ENCODE results near the gene OSBPL6.

OSBPL6 gene

DNA sequence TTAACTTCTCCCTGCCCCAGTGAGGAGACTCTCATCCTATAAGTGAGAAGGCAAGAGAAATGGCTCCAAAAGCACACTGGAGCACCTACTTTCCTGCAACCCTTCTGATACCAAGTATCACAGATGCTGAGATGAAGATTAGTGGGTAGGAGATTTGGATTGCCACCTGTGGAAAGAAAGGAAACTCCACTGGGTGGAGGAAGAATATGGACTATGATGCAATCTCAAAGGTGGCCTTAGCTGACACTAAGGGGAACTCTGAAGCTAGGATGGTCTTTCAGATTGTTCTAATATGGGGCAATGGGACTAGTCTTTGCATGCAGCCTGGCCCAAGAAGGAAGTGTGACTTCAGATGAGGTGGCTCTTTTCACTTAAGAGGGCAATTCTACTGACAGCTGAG is 235.0 kb downstream of the OSBPL6 start:
- Histone ChIP-seq H4K20me1 (ENCODE audit: insufficient read depth) (no peaks in the 10 kb centered on the region), H3K4me1 (ENCODE audit: low read depth, poor library complexity, severe bottlenecking) (no peaks in the 10 kb centered on the region), H2AFZ (ENCODE audit: low read depth) (no peak overlapping the region), H3K9ac (no peak overlapping the region), H3K27me3 (ENCODE audit: insufficient read depth, low read depth) (no peaks in the 10 kb centered on the region), H3K4me3 (IDR thresholded peaks at IDR 0.05; ENCODE audit: insufficient read depth, low read depth, low read length) (no peak overlapping the region), H3K27ac (peak overlapping the region; percentile 8; the same call in 1 of the 2 replicates), H3K4me2 (no peak overlapping the region), H3K36me3 (ENCODE audit: insufficient read depth) (peaks cover 18% of the 10 kb centered on the region; the same call in 1 of the 2 replicates), H3K79me2 (ENCODE audit: insufficient read depth, low read depth) (peaks cover 15% of the 10 kb centered on the region)
- TF ChIP-seq, protein P1, sequence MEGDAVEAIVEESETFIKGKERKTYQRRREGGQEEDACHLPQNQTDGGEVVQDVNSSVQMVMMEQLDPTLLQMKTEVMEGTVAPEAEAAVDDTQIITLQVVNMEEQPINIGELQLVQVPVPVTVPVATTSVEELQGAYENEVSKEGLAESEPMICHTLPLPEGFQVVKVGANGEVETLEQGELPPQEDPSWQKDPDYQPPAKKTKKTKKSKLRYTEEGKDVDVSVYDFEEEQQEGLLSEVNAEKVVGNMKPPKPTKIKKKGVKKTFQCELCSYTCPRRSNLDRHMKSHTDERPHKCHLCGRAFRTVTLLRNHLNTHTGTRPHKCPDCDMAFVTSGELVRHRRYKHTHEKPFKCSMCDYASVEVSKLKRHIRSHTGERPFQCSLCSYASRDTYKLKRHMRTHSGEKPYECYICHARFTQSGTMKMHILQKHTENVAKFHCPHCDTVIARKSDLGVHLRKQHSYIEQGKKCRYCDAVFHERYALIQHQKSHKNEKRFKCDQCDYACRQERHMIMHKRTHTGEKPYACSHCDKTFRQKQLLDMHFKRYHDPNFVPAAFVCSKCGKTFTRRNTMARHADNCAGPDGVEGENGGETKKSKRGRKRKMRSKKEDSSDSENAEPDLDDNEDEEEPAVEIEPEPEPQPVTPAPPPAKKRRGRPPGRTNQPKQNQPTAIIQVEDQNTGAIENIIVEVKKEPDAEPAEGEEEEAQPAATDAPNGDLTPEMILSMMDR (conservative IDR thresholded peaks at IDR 0.05; ENCODE audit: low read depth, low read length): no peak

DNA sequence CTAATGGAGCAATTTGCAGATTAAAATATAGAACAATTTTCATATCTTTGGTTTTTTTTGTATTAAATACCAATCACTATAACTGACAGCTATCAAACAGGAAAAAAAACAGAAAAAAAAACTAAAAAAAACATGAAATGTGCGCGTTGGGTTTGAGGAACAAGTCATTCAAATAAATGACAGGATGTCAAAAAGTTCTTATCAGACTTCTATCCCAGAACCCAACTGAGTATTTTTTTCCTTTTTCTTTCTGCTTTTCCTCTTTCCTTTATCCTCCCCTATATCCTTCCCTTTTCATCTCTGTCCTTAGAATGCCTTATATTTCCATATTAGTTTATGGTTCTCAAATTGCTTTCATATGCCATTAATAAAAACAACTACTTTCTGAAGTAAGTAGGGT is 242.3 kb downstream of the OSBPL6 start:
- TF ChIP-seq, protein P1 (conservative IDR thresholded peaks at IDR 0.05; ENCODE audit: low read depth, low read length): no peak
- no peak overlapping the region for H3K27ac ChIP-seq
- H3K4me3 ChIP-seq (IDR thresholded peaks at IDR 0.05; ENCODE audit: insufficient read depth, low read depth, low read length): no peak overlapping the region
- H3K36me3 ChIP-seq (ENCODE audit: insufficient read depth): peaks cover under 1% of the 10 kb centered on the region; the same call in 1 of the 2 replicates
- H3K4me2 ChIP-seq: no peak overlapping the region
- H3K27me3 ChIP-seq (ENCODE audit: insufficient read depth, low read depth): no peaks in the 10 kb centered on the region
- no peaks in the 10 kb centered on the region for H4K20me1 ChIP-seq (ENCODE audit: insufficient read depth)
- H3K79me2 ChIP-seq (ENCODE audit: insufficient read depth, low read depth): no peaks in the 10 kb centered on the region
- H3K4me1 ChIP-seq (ENCODE audit: low read depth, poor library complexity, severe bottlenecking): no peaks in the 10 kb centered on the region
- H2AFZ ChIP-seq (ENCODE audit: low read depth): no peak overlapping the region
- no peak overlapping the region for H3K9ac ChIP-seq

DNA sequence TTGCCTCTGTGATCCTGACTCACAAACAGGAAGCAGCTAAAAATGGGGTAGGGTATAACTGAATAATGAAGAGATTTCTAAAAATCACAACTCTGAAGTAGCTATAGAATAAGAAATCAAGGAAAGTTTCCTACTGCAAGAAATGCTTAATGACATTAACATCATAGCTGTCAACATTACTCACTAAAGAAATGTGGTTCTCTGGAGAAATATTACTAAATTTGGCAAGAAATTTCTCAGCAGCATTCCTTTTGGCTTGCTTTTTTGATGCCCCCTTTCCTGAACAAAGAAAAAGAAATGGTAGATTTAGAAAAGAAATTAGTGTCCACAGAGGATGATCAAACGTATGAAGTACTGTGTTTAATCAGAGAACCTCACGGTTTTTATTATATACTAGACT is 247.1 kb downstream of the OSBPL6 start:
- no peak overlapping the region for H2AFZ ChIP-seq (ENCODE audit: low read depth)
- H3K4me2 ChIP-seq: no peak overlapping the region
- H3K9ac ChIP-seq: no peak overlapping the region
- H3K27ac ChIP-seq: no peak overlapping the region
- H4K20me1 ChIP-seq (ENCODE audit: insufficient read depth): no peaks in the 10 kb centered on the region
- no peaks in the 10 kb centered on the region for H3K4me1 ChIP-seq (ENCODE audit: low read depth, poor library complexity, severe bottlenecking)
- no peaks in the 10 kb centered on the region for H3K27me3 ChIP-seq (ENCODE audit: insufficient read depth, low read depth)
- H3K79me2 ChIP-seq (ENCODE audit: insufficient read depth, low read depth): no peaks in the 10 kb centered on the region
- TF ChIP-seq, protein P1 (conservative IDR thresholded peaks at IDR 0.05; ENCODE audit: low read depth, low read length): no peak
- H3K4me3 ChIP-seq (IDR thresholded peaks at IDR 0.05; ENCODE audit: insufficient read depth, low read depth, low read length): no peak overlapping the region
- peaks cover 16% of the 10 kb centered on the region; the same call in 1 of the 2 replicates for H3K36me3 ChIP-seq (ENCODE audit: insufficient read depth)

DNA sequence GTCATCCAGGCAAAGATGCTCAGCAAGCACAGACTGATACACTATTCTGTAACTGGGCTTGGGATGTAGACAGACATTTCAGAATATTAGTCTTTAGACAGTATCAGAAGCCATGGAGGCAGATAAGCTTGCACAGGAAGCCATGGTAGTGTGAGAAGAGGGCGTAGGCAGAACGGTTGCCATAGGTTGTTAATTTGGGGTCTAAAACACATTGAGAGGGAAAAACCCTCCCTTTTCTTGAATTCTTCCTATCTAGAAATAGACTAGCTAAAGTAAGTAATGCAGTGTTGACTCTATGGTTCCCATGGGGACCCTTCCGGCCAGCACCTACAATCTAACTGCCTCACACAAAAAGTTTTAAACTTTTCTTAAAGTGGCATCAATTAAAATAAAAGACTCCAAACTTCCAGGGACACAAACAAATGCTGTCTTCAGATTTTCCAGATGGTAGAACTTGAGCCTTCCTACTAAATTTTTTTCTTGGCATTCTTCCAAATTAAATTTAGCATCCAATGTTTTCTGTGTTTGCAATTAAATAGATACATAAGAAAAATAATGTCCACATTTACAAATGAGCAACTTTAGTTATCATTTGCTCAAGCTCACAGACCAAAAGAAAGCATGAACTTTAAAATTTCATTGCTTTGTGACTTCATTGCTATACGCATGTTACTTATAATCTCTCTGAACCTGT is 254.8 kb downstream of the OSBPL6 start:
- no peak overlapping the region for H3K4me3 ChIP-seq (IDR thresholded peaks at IDR 0.05; ENCODE audit: insufficient read depth, low read depth, low read length)
- H3K27me3 ChIP-seq (ENCODE audit: insufficient read depth, low read depth): no peaks in the 10 kb centered on the region
- peaks cover 8% of the 10 kb centered on the region; the same call in 1 of the 2 replicates for H3K36me3 ChIP-seq (ENCODE audit: insufficient read depth)
- peak overlapping the region; percentile 83; the same call in 1 of the 2 replicates for H3K27ac ChIP-seq
- H3K4me1 ChIP-seq (ENCODE audit: low read depth, poor library complexity, severe bottlenecking): peaks cover 29% of the 10 kb centered on the region
- peak overlapping the region; percentile 94 for H3K4me2 ChIP-seq
- H3K79me2 ChIP-seq (ENCODE audit: insufficient read depth, low read depth): peaks cover 16% of the 10 kb centered on the region; the same call in 1 of the 2 replicates
- no peaks in the 10 kb centered on the region for H4K20me1 ChIP-seq (ENCODE audit: insufficient read depth)
- TF ChIP-seq, protein P1 (conservative IDR thresholded peaks at IDR 0.05; ENCODE audit: low read depth, low read length): no peak
- H3K9ac ChIP-seq: peak overlapping the region; percentile 81; the same call in 1 of the 2 replicates
- H2AFZ ChIP-seq (ENCODE audit: low read depth): no peak overlapping the region

All from KMS-11 (cell line).